Cerebellar nuclear complex (tissue), 1 donor: Measurements from ENCODE around the gene C16orf92.
A peak's percentile ranks its signal among the peaks of the same experiment; 100 is the strongest.
"Not testable (repeated sequence)": the region's sequence is repeated elsewhere in the genome, so short reads cannot be mapped to it uniquely, and the experiment has no call there.

ENCODE experiments used
- DNase-seq, 2 experiments: peaks; one replicate each; lab custom pipeline; 2025; lab: John Stamatoyannopoulos, UW

C16orf92 gene

GRCh38 chr16:30027588-30028437 lies 4.8 kb downstream of the C16orf92 start:
- DNase-seq = no peak

- no peak for DNase-seq
These were observed 5.6 kb downstream of the C16orf92 start for GRCh38 chr16:30028438-30029076.

- DNase-seq = peak in 1 of 2 experiments; percentile 17
These were observed 7.2 kb downstream of the C16orf92 start for GRCh38 chr16:30030011-30030685.

GRCh38 chr16:30030841-30031413 lies 7.9 kb downstream of the C16orf92 start, which contains the start of gene TLCD3B:
Gene TLCD3B (minus strand): TSS chr16:30031271. CDS start chr16:30030527, 744 bp downstream.
- peak in 1 of 2 experiments; percentile 53 for DNase-seq

- no peak for DNase-seq
These were observed 8.5 kb downstream of the C16orf92 start for GRCh38 chr16:30031477-30031918.

GRCh38 chr16:30032083-30032819 lies 9.3 kb downstream of the C16orf92 start:
- DNase-seq = peak in 1 of 2 experiments; percentile 36

- DNase-seq = no peak
These were observed 10.3 kb downstream of the C16orf92 start for GRCh38 chr16:30033270-30033669.

GRCh38 chr16:30040221-30040620 lies 17.2 kb downstream of the C16orf92 start:
- no peak for DNase-seq

- DNase-seq = not testable (repeated sequence)
These were observed 17.7 kb downstream of the C16orf92 start for GRCh38 chr16:30040690-30041089.

GRCh38 chr16:30041841-30042240 lies 18.8 kb downstream of the C16orf92 start:
- no peak for DNase-seq

- no peak for DNase-seq
These were observed 23.2 kb downstream of the C16orf92 start for GRCh38 chr16:30046178-30046577.

GRCh38 chr16:30046588-30046987 lies 23.6 kb downstream of the C16orf92 start:
- DNase-seq = no peak

- DNase-seq = no peak
These were observed 26.9 kb downstream of the C16orf92 start for GRCh38 chr16:30049871-30050270.

GRCh38 chr16:30051518-30051917 lies 28.5 kb downstream of the C16orf92 start:
- DNase-seq = no peak

GRCh38 chr16:30052671-30053372 lies 29.8 kb downstream of the C16orf92 start:
- peak in 1 of 2 experiments; percentile 29 for DNase-seq

GRCh38 chr16:30053376-30054015 lies 30.5 kb downstream of the C16orf92 start:
- DNase-seq = no peak

- DNase-seq = no peak
These were observed 31.5 kb downstream of the C16orf92 start for GRCh38 chr16:30054451-30054850.

- DNase-seq = no peak
These were observed 32.1 kb downstream of the C16orf92 start for GRCh38 chr16:30054959-30055553.

GRCh38 chr16:30060346-30060745 lies 37.3 kb downstream of the C16orf92 start:
- no peak for DNase-seq
